H9 (cell line): ENCODE measurements around the gene INPP4A. TPM values are rescaled to one million over a fixed set of nuclear protein-coding genes. Genes with fewer than 3 reads are reported as not detected.

Experiments used
- DNase-seq: peaks from one replicate; pipeline ENCODE4 v3.0.0-alpha.2; 2017
- H2AFZ ChIP-seq: one replicate; pipeline ENCODE4 v1.6.1; 2013; ENCODE audit warnings: mild to moderate bottlenecking, low read length, control low read depth, moderate library complexity
- H2AK5ac ChIP-seq: 2 replicates; pipeline ENCODE4 v1.6.1; 2013; ENCODE audit warnings: low read length, control low read depth, mixed read lengths; ENCODE audit not compliant: insufficient read length
- H2BK120ac ChIP-seq: one replicate; pipeline ENCODE4 v1.6.1; 2013; ENCODE audit warnings: low read depth, mild to moderate bottlenecking, low read length, control low read depth, inconsistent platforms; ENCODE audit not compliant: poor library complexity, severe bottlenecking
- H2BK12ac ChIP-seq: 2 replicates; pipeline ENCODE4 v1.6.1; 2013; ENCODE audit warnings: low read length, control low read depth, mixed read lengths, low read depth; ENCODE audit not compliant: insufficient read length
- H2BK15ac ChIP-seq: 2 replicates; pipeline ENCODE4 v1.6.1; 2013; ENCODE audit warnings: low read depth, low read length, control low read depth
- H2BK20ac ChIP-seq: one replicate; pipeline ENCODE4 v1.6.1; 2013; ENCODE audit warnings: low read depth, mild to moderate bottlenecking, low read length, control low read depth, inconsistent platforms; ENCODE audit not compliant: poor library complexity, severe bottlenecking
- H2BK5ac ChIP-seq: 2 replicates; pipeline ENCODE4 v1.6.1; 2013; ENCODE audit warnings: low read length, control low read depth, mixed read lengths; ENCODE audit not compliant: insufficient read length
- H3K14ac ChIP-seq: 2 replicates; pipeline ENCODE4 v1.6.1; 2013; ENCODE audit warnings: low read length, control low read depth; ENCODE audit not compliant: insufficient read depth
- H3K18ac ChIP-seq: 2 replicates; pipeline ENCODE4 v1.6.1; 2013; ENCODE audit warnings: low read depth, mild to moderate bottlenecking, mixed read lengths, low read length, control low read depth; ENCODE audit not compliant: insufficient read length
- H3K23ac ChIP-seq: 2 replicates; pipeline ENCODE4 v1.6.1; 2013; ENCODE audit warnings: low read length, control low read depth, mixed read lengths, low read depth; ENCODE audit not compliant: insufficient read length
- H3K23me2 ChIP-seq: 2 replicates; pipeline ENCODE4 v1.6.1; 2013; ENCODE audit warnings: low read depth, mild to moderate bottlenecking, mixed read lengths, low read length, control low read depth; ENCODE audit not compliant: insufficient read length, poor library complexity, severe bottlenecking
- H3K27ac ChIP-seq: 2 replicates; pipeline ENCODE4 v1.5.1; 2013; ENCODE audit warnings: low read length, control low read depth, mixed read lengths, low read depth; ENCODE audit not compliant: insufficient read length
- H3K27me3 ChIP-seq: 2 replicates; pipeline ENCODE4 v1.6.1; 2013; ENCODE audit warnings: low read length, control low read depth, inconsistent platforms; ENCODE audit not compliant: insufficient read depth
- H3K4ac ChIP-seq: 2 replicates; pipeline ENCODE4 v1.6.1; 2013; ENCODE audit warnings: low read depth, mild to moderate bottlenecking, control low read depth, inconsistent platforms, low read length, moderate library complexity
- H3K4me1 ChIP-seq: 2 replicates; pipeline ENCODE4 v1.6.1; 2013; ENCODE audit warnings: low read length, control low read depth, inconsistent platforms; ENCODE audit not compliant: insufficient read depth
- H3K4me2 ChIP-seq: 2 replicates; pipeline ENCODE4 v1.6.1; 2013; ENCODE audit warnings: low read length, control low read depth, mixed read lengths; ENCODE audit not compliant: insufficient read length, insufficient read depth
- H3K56ac ChIP-seq: 2 replicates; pipeline ENCODE4 v1.6.1; 2013; ENCODE audit warnings: low read depth, mild to moderate bottlenecking, mixed read lengths, low read length, control low read depth; ENCODE audit not compliant: insufficient read length
- H3K79me1 ChIP-seq: 2 replicates; pipeline ENCODE4 v1.6.1; 2013; ENCODE audit warnings: low read depth, mild to moderate bottlenecking, moderate library complexity, low read length, control low read depth, inconsistent platforms; ENCODE audit not compliant: insufficient read depth, poor library complexity, severe bottlenecking
- H3K79me2 ChIP-seq: 2 replicates; pipeline ENCODE4 v1.6.1; 2013; ENCODE audit warnings: low read length, control low read depth, inconsistent platforms; ENCODE audit not compliant: insufficient read depth
- H3K9ac ChIP-seq: 2 replicates; pipeline ENCODE4 v1.6.1; 2013; ENCODE audit warnings: low read length, control low read depth, mixed read lengths; ENCODE audit not compliant: insufficient read length; ENCODE audit errors: extremely low read depth
- H3K9me3 ChIP-seq: one replicate; pipeline ENCODE4 v1.6.1; 2013; ENCODE audit warnings: low read depth, low read length, inconsistent platforms; ENCODE audit not compliant: control insufficient read depth
- H3T11ph ChIP-seq: one replicate; pipeline ENCODE4 v1.6.1; 2013; ENCODE audit warnings: mild to moderate bottlenecking, low read length, control low read depth, inconsistent platforms
- H4K20me1 ChIP-seq: one replicate; pipeline ENCODE4 v1.6.1; 2013; ENCODE audit not compliant: control insufficient read depth, insufficient read length, insufficient read depth
- H4K5ac ChIP-seq: 2 replicates; pipeline ENCODE4 v1.6.1; 2013; ENCODE audit warnings: low read depth, mild to moderate bottlenecking, mixed read lengths, low read length, control low read depth; ENCODE audit not compliant: insufficient read length
- H4K8ac ChIP-seq: replicated peaks from 2 replicates; pipeline ENCODE4 v1.6.1; 2013; ENCODE audit warnings: low read length, control low read depth, mixed read lengths, low read depth; ENCODE audit not compliant: insufficient read length
- H4K91ac ChIP-seq: 2 replicates; pipeline ENCODE4 v1.6.1; 2013; ENCODE audit warnings: low read depth, mild to moderate bottlenecking, moderate library complexity, mixed read lengths, low read length, control low read depth; ENCODE audit not compliant: insufficient read length
- H3K27ac Mint-ChIP-seq, 3 experiments: 2 replicates in 2 of 3; 3 replicates in 1 of 3; pipeline ENCODE4 v1.8.0; 2020 to 2021; ENCODE audit warnings: mixed read lengths in 3 of 3, mild to moderate bottlenecking in 1 of 3, moderate library complexity in 1 of 3
- H3K27me3 Mint-ChIP-seq: 2 replicates; pipeline ENCODE4 v1.8.0; 2021; ENCODE audit warnings: low read depth, mild to moderate bottlenecking, moderate library complexity, mixed read lengths
- H3K36me3 Mint-ChIP-seq, 3 experiments: 2 replicates in 2 of 3; 3 replicates in 1 of 3; pipeline ENCODE4 v1.8.0; 2020 to 2021; ENCODE audit warnings: low read depth in 3 of 3, mixed read lengths in 3 of 3; ENCODE audit not compliant: insufficient read depth in 1 of 3
- H3K4me1 Mint-ChIP-seq, 2 experiments: 2 replicates each; pipeline ENCODE4 v1.8.0; 2020; ENCODE audit warnings: mixed read lengths in 2 of 2
- H3K4me3 Mint-ChIP-seq, 2 experiments: 2 replicates in 1 of 2; 3 replicates in 1 of 2; pipeline ENCODE4 v1.8.0; 2020 to 2021; ENCODE audit warnings: mild to moderate bottlenecking in 2 of 2, mixed read lengths in 2 of 2, moderate library complexity in 1 of 2
- H3K9me3 Mint-ChIP-seq, 2 experiments: 2 replicates in 1 of 2; 3 replicates in 1 of 2; pipeline ENCODE4 v1.8.0; 2020; ENCODE audit warnings: mild to moderate bottlenecking in 2 of 2, mixed read lengths in 2 of 2, moderate library complexity in 1 of 2
- WGBS: extraction: QIAGEN DNeasy Blood & Tissue Kit; methylation state at CpG from one replicate; pipeline ENCODE4 v1.1.7; 2013; ENCODE audit warnings: missing lambda C conversion rate, low lambda C conversion rate, mixed read lengths; ENCODE audit not compliant: insufficient read length; ENCODE audit errors: extremely low coverage; 5-methylcytosine and 5-hydroxymethylcytosine counted together
- total RNA-seq: library from RNA; stranded (reverse); gene quantifications from 2 replicates; pipeline ENCODE4 v1.2.1, GENCODE V29; 2021
- TF ChIP-seq, protein P1 (sequence below): fragments of 200-600 bp; sonication (generic); conservative IDR thresholded peaks from 3 replicates; pipeline ENCODE4 v1.8.0; 2021; ENCODE audit warnings: antibody characterized with exemption, mild to moderate bottlenecking

INPP4A gene
- total RNA-seq, 1 experiment from 2014 or later, result 55.2 TPM

DNA sequence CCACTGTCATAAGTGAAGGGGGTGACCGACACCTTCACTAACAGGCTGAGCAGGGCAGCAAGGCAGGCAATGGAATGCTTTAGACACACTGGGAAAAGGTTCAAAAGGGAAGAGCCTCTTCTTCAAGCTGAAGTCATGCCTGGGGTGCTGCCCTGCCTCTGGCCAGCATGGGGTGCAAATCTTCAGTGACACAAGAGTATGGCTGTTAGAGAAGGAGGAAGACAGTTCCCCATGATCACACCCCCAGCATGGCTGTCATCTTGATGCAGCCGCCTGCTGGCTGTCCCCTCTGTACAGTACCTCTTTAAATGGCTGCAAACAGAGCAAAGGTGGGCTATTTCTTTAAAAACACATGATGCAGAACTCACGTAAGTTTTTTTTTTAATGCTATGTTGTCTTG lies 71.9 kb downstream of the INPP4A start:
- H3K56ac ChIP-seq, result no peak overlapping the region
- no peak overlapping the region for H3K27ac ChIP-seq
- no peak overlapping the region for H3K14ac ChIP-seq
- no peak overlapping the region for H2AFZ ChIP-seq
- no peaks in the 10 kb centered on the region for H4K20me1 ChIP-seq
- no peaks in the 10 kb centered on the region for H3K27me3 ChIP-seq
- Mint-ChIP-seq H3K4me3 (no peak overlapping the region), H3K4me1 (peaks cover 40 to 46% of the 10 kb centered on the region in 2 experiments), H3K27me3 (no peaks in the 10 kb centered on the region), H3K36me3 (peaks cover 3 to 20% (median 10%) of the 10 kb centered on the region in 3 experiments; a peak in 5 of 7 replicates), H3K27ac (no peak overlapping the region; a peak in 1 of 7 replicates), H3K9me3 (no peaks in the 10 kb centered on the region)
- no peak overlapping the region for H3K23ac ChIP-seq
- DNase-seq, result no peak
- H3K79me2 ChIP-seq, result no peaks in the 10 kb centered on the region
- no peaks in the 10 kb centered on the region for H3K79me1 ChIP-seq
- H4K8ac ChIP-seq, result no peak overlapping the region
- no peak overlapping the region for H2BK120ac ChIP-seq
- no peak overlapping the region for H3K18ac ChIP-seq
- H3K23me2 ChIP-seq, result no peaks in the 10 kb centered on the region
- no CpG with 5 or more reads among the region's 3 CpGs for WGBS
- no peak overlapping the region for H2BK5ac ChIP-seq
- H3K4ac ChIP-seq, result no peak overlapping the region
- no peak overlapping the region for H2BK20ac ChIP-seq
- no peak overlapping the region for H4K91ac ChIP-seq
- H3K4me1 ChIP-seq, result no peaks in the 10 kb centered on the region
- no peak overlapping the region for H3K4me2 ChIP-seq
- no peak overlapping the region for H3K9ac ChIP-seq
- no peak overlapping the region for H2AK5ac ChIP-seq
- no peak overlapping the region for H3T11ph ChIP-seq
- H2BK12ac ChIP-seq, result no peak overlapping the region
- no peak overlapping the region for H4K5ac ChIP-seq
- H2BK15ac ChIP-seq, result no peak overlapping the region
- H3K9me3 ChIP-seq, result no peaks in the 10 kb centered on the region
- TF ChIP-seq, protein P1, sequence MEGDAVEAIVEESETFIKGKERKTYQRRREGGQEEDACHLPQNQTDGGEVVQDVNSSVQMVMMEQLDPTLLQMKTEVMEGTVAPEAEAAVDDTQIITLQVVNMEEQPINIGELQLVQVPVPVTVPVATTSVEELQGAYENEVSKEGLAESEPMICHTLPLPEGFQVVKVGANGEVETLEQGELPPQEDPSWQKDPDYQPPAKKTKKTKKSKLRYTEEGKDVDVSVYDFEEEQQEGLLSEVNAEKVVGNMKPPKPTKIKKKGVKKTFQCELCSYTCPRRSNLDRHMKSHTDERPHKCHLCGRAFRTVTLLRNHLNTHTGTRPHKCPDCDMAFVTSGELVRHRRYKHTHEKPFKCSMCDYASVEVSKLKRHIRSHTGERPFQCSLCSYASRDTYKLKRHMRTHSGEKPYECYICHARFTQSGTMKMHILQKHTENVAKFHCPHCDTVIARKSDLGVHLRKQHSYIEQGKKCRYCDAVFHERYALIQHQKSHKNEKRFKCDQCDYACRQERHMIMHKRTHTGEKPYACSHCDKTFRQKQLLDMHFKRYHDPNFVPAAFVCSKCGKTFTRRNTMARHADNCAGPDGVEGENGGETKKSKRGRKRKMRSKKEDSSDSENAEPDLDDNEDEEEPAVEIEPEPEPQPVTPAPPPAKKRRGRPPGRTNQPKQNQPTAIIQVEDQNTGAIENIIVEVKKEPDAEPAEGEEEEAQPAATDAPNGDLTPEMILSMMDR, result no peak
